ENCODE measurements around the gene APPBP2.

Gene APPBP2

GRCh38 chr17:60461584-60461983, 64.5 kb downstream of the APPBP2 start:
- no peaks in the 10 kb centered on the region for H3K4me1 ChIP-seq (ENCODE audit: control extremely low read depth in 1 of 4, control insufficient read depth in 4 of 4, insufficient read depth in 4 of 4, low read length in 3 of 4)
- no peaks in the 10 kb centered on the region for H3K27me3 ChIP-seq (replicated peaks in 2 of 5; ENCODE audit: control insufficient read depth in 4 of 5, insufficient read depth in 5 of 5, low read length in 4 of 5)
- H3K36me3 ChIP-seq (ENCODE audit: control insufficient read depth in 4 of 4, insufficient read depth in 4 of 4, low read length in 3 of 4), result peaks cover 17 to 84% (median 47%) of the 10 kb centered on the region in 4 experiments
- no peak overlapping the region for H3K4me3 ChIP-seq (ENCODE audit: control insufficient read depth in 1 of 7, extremely low read depth in 1 of 7, insufficient read depth in 4 of 7, low read depth in 2 of 7, low read length in 6 of 7)
- DNase-seq, result no peak
- H3K27ac ChIP-seq (ENCODE audit: insufficient read depth in 1 of 2, low read depth in 1 of 2, low read length in 2 of 2, poor library complexity in 1 of 2, severe bottlenecking in 2 of 2), result no peak overlapping the region
- H3K9me3 ChIP-seq (ENCODE audit: control extremely low read depth in 1 of 5, control insufficient read depth in 4 of 5, insufficient read depth in 2 of 5, low read depth in 1 of 5, low read length in 4 of 5), result peaks cover 0 to 2% (median 0%) of the 10 kb centered on the region in 5 experiments
- POLR2A ChIA-PET, result no interaction called here
- no CpG with 5 or more reads among the region's 1 CpG for WGBS (ENCODE audit: insufficient coverage)
- CTCF ChIA-PET, result no interaction called here

GRCh38 chr17:60457148-60457547, 68.9 kb downstream of the APPBP2 start:
- H3K27ac ChIP-seq (ENCODE audit: insufficient read depth in 1 of 2, low read depth in 1 of 2, low read length in 2 of 2, poor library complexity in 1 of 2, severe bottlenecking in 2 of 2), result no peak overlapping the region
- CTCF ChIA-PET, result no interaction called here
- H3K4me1 ChIP-seq (ENCODE audit: control extremely low read depth in 1 of 4, control insufficient read depth in 4 of 4, insufficient read depth in 4 of 4, low read length in 3 of 4), result no peaks in the 10 kb centered on the region
- H3K4me3 ChIP-seq (ENCODE audit: control insufficient read depth in 1 of 7, extremely low read depth in 1 of 7, insufficient read depth in 4 of 7, low read depth in 2 of 7, low read length in 6 of 7), result no peak overlapping the region
- peaks cover 16 to 82% (median 44%) of the 10 kb centered on the region in 4 experiments for H3K36me3 ChIP-seq (ENCODE audit: control insufficient read depth in 4 of 4, insufficient read depth in 4 of 4, low read length in 3 of 4)
- no peak for DNase-seq
- POLR2A ChIA-PET, result no interaction called here
- H3K9me3 ChIP-seq (ENCODE audit: control extremely low read depth in 1 of 5, control insufficient read depth in 4 of 5, insufficient read depth in 2 of 5, low read depth in 1 of 5, low read length in 4 of 5), result peaks cover 0 to 2% (median 0%) of the 10 kb centered on the region in 5 experiments
- WGBS (ENCODE audit: insufficient coverage), result 100% methylated on average over 1 of the region's 2 CpGs
- no peaks in the 10 kb centered on the region for H3K27me3 ChIP-seq (replicated peaks in 2 of 5; ENCODE audit: control insufficient read depth in 4 of 5, insufficient read depth in 5 of 5, low read length in 4 of 5)

DNA sequence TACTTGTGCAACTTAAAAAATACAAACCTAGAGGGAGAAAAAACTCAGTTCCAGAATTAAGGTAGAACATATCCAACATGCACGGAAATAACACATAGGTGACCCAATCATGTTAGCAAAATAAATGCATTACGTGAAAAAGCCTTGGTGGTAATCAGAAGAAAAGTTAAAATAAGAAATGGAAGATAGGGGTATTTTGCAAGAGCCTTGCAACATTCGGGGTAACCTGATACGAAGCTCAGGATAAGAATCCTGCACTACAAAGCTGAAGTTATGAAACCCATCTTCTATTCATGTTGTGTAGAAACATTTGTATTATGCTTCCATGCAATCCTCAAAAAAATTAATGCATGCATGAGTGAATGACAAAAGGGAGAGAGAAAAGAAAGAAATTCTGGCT, 70.7 kb downstream of the APPBP2 start:
- H3K27ac ChIP-seq (ENCODE audit: insufficient read depth in 1 of 2, low read depth in 1 of 2, low read length in 2 of 2, poor library complexity in 1 of 2, severe bottlenecking in 2 of 2), result no peak overlapping the region
- POLR2A ChIA-PET, result no interaction called here
- H3K4me3 ChIP-seq (ENCODE audit: control insufficient read depth in 1 of 7, extremely low read depth in 1 of 7, insufficient read depth in 4 of 7, low read depth in 2 of 7, low read length in 6 of 7), result no peak overlapping the region
- H3K36me3 ChIP-seq (ENCODE audit: control insufficient read depth in 4 of 4, insufficient read depth in 4 of 4, low read length in 3 of 4), result peaks cover 16 to 75% (median 46%) of the 10 kb centered on the region in 4 experiments
- no peaks in the 10 kb centered on the region for H3K4me1 ChIP-seq (ENCODE audit: control extremely low read depth in 1 of 4, control insufficient read depth in 4 of 4, insufficient read depth in 4 of 4, low read length in 3 of 4)
- peaks cover 0 to 2% (median 0%) of the 10 kb centered on the region in 5 experiments for H3K9me3 ChIP-seq (ENCODE audit: control extremely low read depth in 1 of 5, control insufficient read depth in 4 of 5, insufficient read depth in 2 of 5, low read depth in 1 of 5, low read length in 4 of 5)
- no peak for DNase-seq
- CTCF ChIA-PET, result no interaction called here
- no peaks in the 10 kb centered on the region for H3K27me3 ChIP-seq (replicated peaks in 2 of 5; ENCODE audit: control insufficient read depth in 4 of 5, insufficient read depth in 5 of 5, low read length in 4 of 5)
- 94% methylated on average over 2 of the region's 4 CpGs for WGBS (ENCODE audit: insufficient coverage)

DNA sequence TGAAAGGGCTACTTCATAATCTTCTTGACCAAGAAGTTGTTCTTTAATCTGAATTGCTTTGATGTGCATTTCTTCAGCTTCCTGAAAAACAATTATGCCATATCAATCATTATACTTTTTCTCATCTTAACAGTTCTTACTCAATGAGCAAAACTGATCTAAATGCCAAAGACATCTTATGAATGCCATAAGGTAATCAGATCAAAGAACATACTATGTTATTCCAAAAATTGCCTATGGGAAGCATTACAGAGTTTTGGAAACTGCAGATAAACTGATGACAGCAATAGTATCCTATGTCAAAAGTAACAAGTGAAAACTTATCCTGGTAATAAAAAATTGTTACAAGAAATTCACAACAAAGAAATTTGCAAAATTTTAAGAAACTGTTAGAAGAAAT, 74.1 kb downstream of the APPBP2 start:
- H3K4me1 ChIP-seq (ENCODE audit: control extremely low read depth in 1 of 4, control insufficient read depth in 4 of 4, insufficient read depth in 4 of 4, low read length in 3 of 4), result no peaks in the 10 kb centered on the region
- no peak for DNase-seq
- H3K36me3 ChIP-seq (ENCODE audit: control insufficient read depth in 4 of 4, insufficient read depth in 4 of 4, low read length in 3 of 4), result peaks cover 4 to 67% (median 37%) of the 10 kb centered on the region in 4 experiments
- H3K27me3 ChIP-seq (replicated peaks in 2 of 5; ENCODE audit: control insufficient read depth in 4 of 5, insufficient read depth in 5 of 5, low read length in 4 of 5), result no peaks in the 10 kb centered on the region
- ChIA-PET POLR2A (no interaction called here), CTCF (no interaction called here)
- H3K27ac ChIP-seq (ENCODE audit: insufficient read depth in 1 of 2, low read depth in 1 of 2, low read length in 2 of 2, poor library complexity in 1 of 2, severe bottlenecking in 2 of 2), result no peak overlapping the region
- no peak overlapping the region for H3K4me3 ChIP-seq (ENCODE audit: control insufficient read depth in 1 of 7, extremely low read depth in 1 of 7, insufficient read depth in 4 of 7, low read depth in 2 of 7, low read length in 6 of 7)
- no peaks in the 10 kb centered on the region for H3K9me3 ChIP-seq (ENCODE audit: control extremely low read depth in 1 of 5, control insufficient read depth in 4 of 5, insufficient read depth in 2 of 5, low read depth in 1 of 5, low read length in 4 of 5)

- no CpG with 5 or more reads among the region's 1 CpG for WGBS (ENCODE audit: insufficient coverage)
- no peak for DNase-seq
- ChIA-PET CTCF (no interaction called here), POLR2A (no interaction called here)
- H3K9me3 ChIP-seq (ENCODE audit: control extremely low read depth in 1 of 5, control insufficient read depth in 4 of 5, insufficient read depth in 2 of 5, low read depth in 1 of 5, low read length in 4 of 5), result no peaks in the 10 kb centered on the region
- H3K4me1 ChIP-seq (ENCODE audit: control extremely low read depth in 1 of 4, control insufficient read depth in 4 of 4, insufficient read depth in 4 of 4, low read length in 3 of 4), result no peaks in the 10 kb centered on the region
- H3K4me3 ChIP-seq (ENCODE audit: control insufficient read depth in 1 of 7, extremely low read depth in 1 of 7, insufficient read depth in 4 of 7, low read depth in 2 of 7, low read length in 6 of 7), result no peak overlapping the region
- no peak overlapping the region for H3K27ac ChIP-seq (ENCODE audit: insufficient read depth in 1 of 2, low read depth in 1 of 2, low read length in 2 of 2, poor library complexity in 1 of 2, severe bottlenecking in 2 of 2)
- no peaks in the 10 kb centered on the region for H3K27me3 ChIP-seq (replicated peaks in 2 of 5; ENCODE audit: control insufficient read depth in 4 of 5, insufficient read depth in 5 of 5, low read length in 4 of 5)
- H3K36me3 ChIP-seq (ENCODE audit: control insufficient read depth in 4 of 4, insufficient read depth in 4 of 4, low read length in 3 of 4), result peaks cover 4 to 68% (median 31%) of the 10 kb centered on the region in 4 experiments
Measured at GRCh38 chr17:60451071-60451470, 75.0 kb downstream of the APPBP2 start.

GRCh38 chr17:60447375-60447774, 78.7 kb downstream of the APPBP2 start:
- Histone ChIP-seq H3K36me3 (ENCODE audit: control insufficient read depth in 4 of 4, insufficient read depth in 4 of 4, low read length in 3 of 4) (peaks cover 2 to 49% (median 26%) of the 10 kb centered on the region in 4 experiments), H3K4me3 (ENCODE audit: control insufficient read depth in 1 of 7, extremely low read depth in 1 of 7, insufficient read depth in 4 of 7, low read depth in 2 of 7, low read length in 6 of 7) (no peak overlapping the region), H3K27me3 (replicated peaks in 2 of 5; ENCODE audit: control insufficient read depth in 4 of 5, insufficient read depth in 5 of 5, low read length in 4 of 5) (no peaks in the 10 kb centered on the region), H3K9me3 (ENCODE audit: control extremely low read depth in 1 of 5, control insufficient read depth in 4 of 5, insufficient read depth in 2 of 5, low read depth in 1 of 5, low read length in 4 of 5) (no peaks in the 10 kb centered on the region), H3K4me1 (ENCODE audit: control extremely low read depth in 1 of 4, control insufficient read depth in 4 of 4, insufficient read depth in 4 of 4, low read length in 3 of 4) (no peaks in the 10 kb centered on the region), H3K27ac (ENCODE audit: insufficient read depth in 1 of 2, low read depth in 1 of 2, low read length in 2 of 2, poor library complexity in 1 of 2, severe bottlenecking in 2 of 2) (no peak overlapping the region)
- POLR2A ChIA-PET, result no interaction called here
- WGBS (ENCODE audit: insufficient coverage), result 100% methylated on average over 3 of the region's 8 CpGs
- no peak for DNase-seq
- CTCF ChIA-PET, result no interaction called here

GRCh38 chr17:60445144-60445543, 80.9 kb downstream of the APPBP2 start:
- no peaks in the 10 kb centered on the region for H3K27me3 ChIP-seq (replicated peaks in 2 of 5; ENCODE audit: control insufficient read depth in 4 of 5, insufficient read depth in 5 of 5, low read length in 4 of 5)
- H3K27ac ChIP-seq (ENCODE audit: insufficient read depth in 1 of 2, low read depth in 1 of 2, low read length in 2 of 2, poor library complexity in 1 of 2, severe bottlenecking in 2 of 2), result no peak overlapping the region
- peaks cover 0 to 37% (median 18%) of the 10 kb centered on the region in 4 experiments for H3K36me3 ChIP-seq (ENCODE audit: control insufficient read depth in 4 of 4, insufficient read depth in 4 of 4, low read length in 3 of 4)
- H3K4me1 ChIP-seq (ENCODE audit: control extremely low read depth in 1 of 4, control insufficient read depth in 4 of 4, insufficient read depth in 4 of 4, low read length in 3 of 4), result no peaks in the 10 kb centered on the region
- no peak overlapping the region for H3K4me3 ChIP-seq (ENCODE audit: control insufficient read depth in 1 of 7, extremely low read depth in 1 of 7, insufficient read depth in 4 of 7, low read depth in 2 of 7, low read length in 6 of 7)
- no peak for DNase-seq
- ChIA-PET CTCF (interaction anchor here (1.1 kb wide), 1 partner anchor 130 kb away, joined by 3 read pairs; no protein-coding TSS in a partner anchor), POLR2A (no interaction called here)
- H3K9me3 ChIP-seq (ENCODE audit: control extremely low read depth in 1 of 5, control insufficient read depth in 4 of 5, insufficient read depth in 2 of 5, low read depth in 1 of 5, low read length in 4 of 5), result no peaks in the 10 kb centered on the region
